ENCODE data around the gene TAPBPL.
"Not testable (repeated sequence)": the region's sequence is repeated elsewhere in the genome, so short reads cannot be mapped to it uniquely, and the experiment has no call there.

Gene TAPBPL

GRCh38 chr12:6451348-6452244 is at the start of gene TAPBPL:
Gene TAPBPL, plus strand, starts transcription at chr12:6452042. Its CDS starts 207 bp downstream, at chr12:6452249.
- peak; percentile 85 for DNase-seq

- no peak for DNase-seq
Observed at GRCh38 chr12:6404390-6404789, 47.5 kb upstream of the TAPBPL start.

- DNase-seq = no peak
Observed at GRCh38 chr12:6405963-6406362, 45.9 kb upstream of the TAPBPL start.

- no peak for DNase-seq
Observed at GRCh38 chr12:6407236-6407954, 44.4 kb upstream of the TAPBPL start.

GRCh38 chr12:6416596-6416995 is 35.2 kb upstream of the TAPBPL start:
- DNase-seq = peak; percentile 57

GRCh38 chr12:6418796-6419195 is 33.0 kb upstream of the TAPBPL start:
- no peak for DNase-seq

- no peak for DNase-seq
Observed at GRCh38 chr12:6420364-6420763, 31.5 kb upstream of the TAPBPL start.

- peak; percentile 91 for DNase-seq
Observed at GRCh38 chr12:6423267-6424007, 28.4 kb upstream of the TAPBPL start.

- no peak for DNase-seq
Observed at GRCh38 chr12:6424008-6424347, 27.9 kb upstream of the TAPBPL start.

- no peak for DNase-seq
Observed at GRCh38 chr12:6424866-6425265, 27.0 kb upstream of the TAPBPL start.

GRCh38 chr12:6425590-6426531 is 26.0 kb upstream of the TAPBPL start:
- no peak for DNase-seq

GRCh38 chr12:6426882-6427671 is 24.8 kb upstream of the TAPBPL start:
- DNase-seq = peak; percentile 96

- DNase-seq = not testable (repeated sequence)
Observed at GRCh38 chr12:6427796-6428195, 24.0 kb upstream of the TAPBPL start.

- DNase-seq = no peak
Observed at GRCh38 chr12:6428326-6428725, 23.5 kb upstream of the TAPBPL start.

- DNase-seq = peak; percentile 70
Observed at GRCh38 chr12:6430124-6430989, 21.5 kb upstream of the TAPBPL start.

GRCh38 chr12:6432991-6433390 is 18.9 kb upstream of the TAPBPL start:
- DNase-seq = no peak

- peak; percentile 57 for DNase-seq
Observed at GRCh38 chr12:6434205-6435140, 17.4 kb upstream of the TAPBPL start.

- no peak for DNase-seq
Observed at GRCh38 chr12:6435961-6436715, 15.7 kb upstream of the TAPBPL start.

Measured in activated CD4-positive, alpha-beta T cell treated with anti-CD3 and anti-CD28 coated beads, Interleukin-2, Interleukin-6, amounts not matched to agents 100 ng/mL and 50 ng/mL, durations not matched to agents 16 hours and 8 hours (primary cell).